Neural crest cell (in vitro differentiated cells): ENCODE data around the gene NDUFV3. TPM values are rescaled to one million over a fixed set of nuclear protein-coding genes. Genes with fewer than 3 reads are reported as not detected.
A peak's percentile ranks its signal among the peaks of the same experiment; 100 is the strongest.
"Not testable (repeated sequence)": the region's sequence is repeated elsewhere in the genome, so short reads cannot be mapped to it uniquely, and the experiment has no call there.

Source experiments
- DNase-seq: peaks from one replicate; pipeline ENCODE4 v3.0.0; 2021; ENCODE audit warnings: low read depth, mixed read lengths, low spot score
- H3K27ac Mint-ChIP-seq: one replicate; pipeline ENCODE4 v1.8.0; 2021; ENCODE audit warnings: mild to moderate bottlenecking, mixed read lengths; ENCODE audit not compliant: unreplicated experiment
- H3K27me3 Mint-ChIP-seq: 2 replicates; pipeline ENCODE4 v1.8.0; 2021; ENCODE audit warnings: low read depth, mild to moderate bottlenecking, mixed read lengths
- H3K36me3 Mint-ChIP-seq: 2 replicates; pipeline ENCODE4 v1.8.0; 2021; ENCODE audit warnings: low read depth, mild to moderate bottlenecking, mixed read lengths
- H3K4me1 Mint-ChIP-seq: 2 replicates; pipeline ENCODE4 v1.8.0; 2021; ENCODE audit warnings: mixed read lengths
- H3K4me3 Mint-ChIP-seq: one replicate; pipeline ENCODE4 v1.8.0; 2021; ENCODE audit warnings: mild to moderate bottlenecking, mixed read lengths
- H3K9me3 Mint-ChIP-seq: 2 replicates; pipeline ENCODE4 v1.8.0; 2021; ENCODE audit warnings: mixed read lengths
- total RNA-seq: library from RNA; stranded (reverse); gene quantifications from 2 replicates; pipeline ENCODE4 v1.2.1, GENCODE V29; 2021
- TF ChIP-seq, protein P1 (sequence below): fragments of 200-600 bp; sonication (generic); conservative IDR thresholded peaks from 2 replicates; pipeline ENCODE4 v1.5.0; 2021; ENCODE audit warnings: antibody characterized with exemption, mild to moderate bottlenecking

NDUFV3 gene
- total RNA-seq, 1 donor from 2014 or later = 38.1 TPM

GRCh38 chr21:42924433-42924751, 31.3 kb downstream of the NDUFV3 start:
- DNase-seq = no peak
- Mint-ChIP-seq H3K27me3 (no peaks in the 10 kb centered on the region), H3K27ac (peak overlapping the region; percentile 86), H3K4me1 (peaks cover 21% of the 10 kb centered on the region), H3K36me3 (peaks cover 2% of the 10 kb centered on the region), H3K9me3 (peaks cover 4% of the 10 kb centered on the region), H3K4me3 (peak overlapping the region; percentile 67)
- TF ChIP-seq, protein P1, sequence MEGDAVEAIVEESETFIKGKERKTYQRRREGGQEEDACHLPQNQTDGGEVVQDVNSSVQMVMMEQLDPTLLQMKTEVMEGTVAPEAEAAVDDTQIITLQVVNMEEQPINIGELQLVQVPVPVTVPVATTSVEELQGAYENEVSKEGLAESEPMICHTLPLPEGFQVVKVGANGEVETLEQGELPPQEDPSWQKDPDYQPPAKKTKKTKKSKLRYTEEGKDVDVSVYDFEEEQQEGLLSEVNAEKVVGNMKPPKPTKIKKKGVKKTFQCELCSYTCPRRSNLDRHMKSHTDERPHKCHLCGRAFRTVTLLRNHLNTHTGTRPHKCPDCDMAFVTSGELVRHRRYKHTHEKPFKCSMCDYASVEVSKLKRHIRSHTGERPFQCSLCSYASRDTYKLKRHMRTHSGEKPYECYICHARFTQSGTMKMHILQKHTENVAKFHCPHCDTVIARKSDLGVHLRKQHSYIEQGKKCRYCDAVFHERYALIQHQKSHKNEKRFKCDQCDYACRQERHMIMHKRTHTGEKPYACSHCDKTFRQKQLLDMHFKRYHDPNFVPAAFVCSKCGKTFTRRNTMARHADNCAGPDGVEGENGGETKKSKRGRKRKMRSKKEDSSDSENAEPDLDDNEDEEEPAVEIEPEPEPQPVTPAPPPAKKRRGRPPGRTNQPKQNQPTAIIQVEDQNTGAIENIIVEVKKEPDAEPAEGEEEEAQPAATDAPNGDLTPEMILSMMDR = no peak

GRCh38 chr21:42925114-42925926, 32.2 kb downstream of the NDUFV3 start, which contains the start of gene ERVH48-1:
Gene ERVH48-1 (minus strand): TSS chr21:42925630. CDS start chr21:42919006, 6,624 bp downstream.
- Mint-ChIP-seq H3K4me1 (peaks cover 21% of the 10 kb centered on the region), H3K27ac (no peak within 1 kb of the TSS), H3K4me3 (no peak within 1 kb of the TSS), H3K9me3 (peaks cover 4% of the 10 kb centered on the region), H3K27me3 (no peaks in the 10 kb centered on the region), H3K36me3 (peaks cover 2% of the 10 kb centered on the region)
- TF ChIP-seq, protein P1 = no peak
- DNase-seq = no peak

DNA sequence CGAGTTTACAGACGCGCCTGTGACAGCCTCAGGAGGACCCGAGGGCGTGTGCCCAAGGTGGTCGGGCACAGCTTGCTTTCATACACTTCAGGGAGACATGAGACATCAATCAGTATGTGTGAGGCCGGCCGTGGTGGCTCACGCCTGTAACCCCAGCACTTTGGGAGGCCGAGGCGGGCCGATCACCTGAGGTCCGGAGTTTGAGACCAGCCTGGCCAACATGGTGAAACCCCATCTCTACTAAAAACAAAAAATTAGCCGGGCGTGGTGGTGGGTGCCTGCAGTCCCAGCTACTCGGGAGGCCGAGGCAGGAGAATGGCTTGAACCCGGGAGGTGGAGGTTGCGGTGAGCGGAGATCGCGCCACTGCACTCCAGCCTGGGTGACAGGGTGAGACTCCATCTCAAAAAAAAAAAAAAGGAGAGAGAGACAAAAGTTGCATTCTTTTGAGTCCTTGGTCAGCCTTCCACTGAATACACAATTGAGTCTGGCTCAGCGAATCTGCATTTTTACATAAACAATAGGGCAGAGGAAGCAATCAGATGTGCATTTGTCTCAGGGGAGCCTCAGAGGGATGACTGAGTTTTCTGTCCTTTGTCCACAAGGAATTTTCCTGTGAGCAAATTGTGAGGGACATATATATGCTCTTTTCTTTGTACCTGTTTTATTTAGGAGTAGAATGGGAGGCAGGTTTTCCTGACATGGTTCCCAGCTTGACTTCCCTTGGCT, 34.5 kb downstream of the NDUFV3 start:
- not testable (repeated sequence) for H3K9me3 Mint-ChIP-seq, H3K36me3 Mint-ChIP-seq, H3K4me3 Mint-ChIP-seq, H3K27ac Mint-ChIP-seq, DNase-seq, H3K27me3 Mint-ChIP-seq
- peaks cover 21% of the 10 kb centered on the region for H3K4me1 Mint-ChIP-seq

DNA sequence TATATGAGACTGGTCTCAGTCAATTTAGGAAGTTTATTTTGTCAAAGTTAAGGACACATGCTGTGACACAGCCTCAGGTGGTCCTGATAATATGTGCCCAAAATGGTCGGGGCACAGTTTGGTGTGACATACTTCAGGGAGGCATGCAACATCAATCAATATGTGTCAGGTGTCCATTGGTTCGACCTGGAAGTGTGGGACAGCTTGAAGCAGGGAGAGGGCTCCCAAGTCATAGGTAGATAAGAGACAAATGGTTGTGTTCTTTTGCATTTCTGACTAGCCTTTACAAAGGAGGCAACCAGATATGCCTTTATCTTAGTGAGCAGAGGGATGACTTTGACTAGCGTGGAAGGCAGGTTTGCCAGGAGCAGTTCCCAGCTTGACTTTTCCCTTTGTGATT, 36.9 kb downstream of the NDUFV3 start:
- Mint-ChIP-seq H3K4me1 (peaks cover 10% of the 10 kb centered on the region), H3K27ac (no peak overlapping the region), H3K36me3 (no peaks in the 10 kb centered on the region), H3K27me3 (no peaks in the 10 kb centered on the region), H3K9me3 (no peaks in the 10 kb centered on the region), H3K4me3 (no peak overlapping the region)
- TF ChIP-seq, protein P1 = no peak
- no peak for DNase-seq

GRCh38 chr21:42931560-42932235, 38.6 kb downstream of the NDUFV3 start:
- peaks cover 10% of the 10 kb centered on the region for H3K4me1 Mint-ChIP-seq
- H3K4me3 Mint-ChIP-seq = no peak overlapping the region
- H3K9me3 Mint-ChIP-seq = no peaks in the 10 kb centered on the region
- H3K36me3 Mint-ChIP-seq = no peaks in the 10 kb centered on the region
- DNase-seq = no peak
- TF ChIP-seq, protein P1 = no peak
- no peaks in the 10 kb centered on the region for H3K27me3 Mint-ChIP-seq
- H3K27ac Mint-ChIP-seq = no peak overlapping the region

GRCh38 chr21:42932378-42933136, 39.4 kb downstream of the NDUFV3 start:
- not testable (repeated sequence) for DNase-seq, H3K4me3 Mint-ChIP-seq, H3K36me3 Mint-ChIP-seq, H3K27ac Mint-ChIP-seq, H3K27me3 Mint-ChIP-seq, H3K4me1 Mint-ChIP-seq, H3K9me3 Mint-ChIP-seq

DNA sequence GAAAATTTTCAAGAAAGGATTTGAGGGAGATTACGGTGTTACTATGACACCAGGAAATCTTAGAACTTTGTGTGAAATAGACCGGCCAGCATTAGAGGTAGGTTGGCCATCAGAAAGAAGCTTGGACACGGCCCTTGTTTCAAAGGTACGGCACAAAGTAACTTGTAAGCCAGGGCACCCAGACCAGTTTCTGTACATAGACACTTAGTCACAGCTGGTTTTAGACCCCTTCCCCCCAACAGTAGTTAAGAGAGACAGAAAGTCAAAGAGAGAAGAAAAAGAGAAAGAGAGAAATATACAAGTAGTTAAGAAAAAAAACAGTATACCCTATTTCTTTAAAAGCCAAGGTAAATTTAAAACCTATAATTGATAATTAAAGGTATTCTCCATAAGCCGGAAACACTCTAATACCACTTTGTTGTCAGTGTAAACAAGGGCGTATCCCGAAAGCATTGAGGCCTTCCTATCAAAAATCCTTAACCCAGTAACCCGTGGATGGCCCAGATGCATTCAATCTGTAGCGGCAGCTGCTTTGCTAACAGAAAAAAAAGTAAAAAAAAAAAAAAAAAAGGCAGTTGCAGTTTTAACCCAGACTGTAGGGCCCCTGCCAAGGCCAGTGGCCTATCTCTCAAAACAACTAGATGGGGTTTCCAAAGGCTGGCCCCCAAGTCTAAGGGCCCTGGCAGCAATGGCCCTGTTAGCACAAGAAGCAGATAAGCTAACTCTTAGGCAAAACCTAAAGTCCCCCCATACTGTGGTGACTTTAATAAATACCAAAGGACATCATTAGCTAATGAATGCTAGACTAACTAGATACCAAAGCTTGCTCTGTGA, 40.2 kb downstream of the NDUFV3 start:
- H3K27me3 Mint-ChIP-seq, H3K9me3 Mint-ChIP-seq, DNase-seq, H3K27ac Mint-ChIP-seq, H3K36me3 Mint-ChIP-seq, H3K4me1 Mint-ChIP-seq, H3K4me3 Mint-ChIP-seq: not testable (repeated sequence)

DNA sequence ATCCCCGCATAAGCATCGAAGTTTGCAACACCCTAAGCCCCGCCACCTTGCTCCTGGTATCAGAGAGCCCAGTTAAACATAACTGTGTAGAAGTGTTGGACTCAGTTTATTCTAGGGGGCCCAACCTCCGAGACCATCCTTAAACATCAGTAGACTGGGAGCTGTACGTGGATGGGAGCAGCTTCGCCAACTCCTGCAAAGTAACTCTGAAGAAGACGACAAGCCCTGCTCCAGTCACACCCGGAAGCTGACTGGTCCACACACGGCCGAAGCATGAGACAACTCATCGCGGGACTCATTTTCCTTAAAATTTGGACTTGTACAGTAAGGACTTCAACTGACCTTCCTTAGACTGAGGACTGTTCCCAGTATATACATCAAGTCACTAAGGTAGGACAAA, 40.9 kb downstream of the NDUFV3 start:
- H3K9me3 Mint-ChIP-seq, H3K27ac Mint-ChIP-seq, H3K4me3 Mint-ChIP-seq, H3K4me1 Mint-ChIP-seq, H3K27me3 Mint-ChIP-seq, H3K36me3 Mint-ChIP-seq, DNase-seq: not testable (repeated sequence)
